GM21723 (cell line): Measurements from ENCODE around the gene HK2.
"Not testable (repeated sequence)": the region's sequence is repeated elsewhere in the genome, so short reads cannot be mapped to it uniquely, and the experiment has no call there.

Source experiments
- ATAC-seq: cut with Tn5 transposase; IDR thresholded peaks from one replicate; pipeline ENCODE4 v1.9.1; 2021; ENCODE audit warnings: mild to moderate bottlenecking, moderate library complexity; ENCODE audit not compliant: unreplicated experiment

The HK2 gene

DNA sequence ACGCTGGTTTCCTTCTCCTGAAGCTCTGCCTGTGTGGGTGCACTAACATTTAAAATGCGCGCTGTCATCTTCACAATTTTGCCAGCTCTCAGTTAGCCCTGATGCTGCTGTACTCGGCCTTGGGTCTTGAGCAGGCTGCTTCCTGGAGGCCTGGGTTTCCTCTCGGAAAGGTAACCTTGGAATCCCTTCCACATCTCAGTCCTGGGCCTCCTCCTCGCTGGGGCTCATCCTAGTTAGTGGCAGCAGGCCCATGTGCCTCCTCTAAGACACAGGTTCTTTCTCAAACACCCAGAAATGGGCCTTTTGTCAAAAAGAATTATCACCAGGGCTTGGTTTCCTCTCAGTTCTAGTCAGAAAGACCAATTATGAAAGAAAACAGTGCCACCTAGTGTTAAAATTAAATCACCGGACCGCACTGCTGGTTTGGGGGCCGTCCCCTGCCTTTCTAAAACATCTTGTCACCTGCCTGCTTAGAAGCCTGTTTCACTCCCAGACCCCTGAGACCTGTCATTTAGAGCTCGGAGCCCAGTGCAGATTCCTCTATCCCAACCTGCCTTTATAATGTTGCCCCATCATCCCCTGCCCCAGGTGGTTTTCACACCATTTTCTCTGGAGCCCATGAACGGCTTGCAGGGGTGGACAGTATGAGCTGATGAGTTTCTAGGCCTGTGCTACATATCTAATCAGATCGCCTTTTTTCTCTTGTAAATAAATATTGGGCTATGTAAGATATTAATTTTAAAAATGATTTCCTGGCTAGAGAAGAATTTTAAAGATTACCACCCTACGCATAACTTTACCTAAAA lies 42.4 kb downstream of the HK2 start:
- no peak for ATAC-seq

DNA sequence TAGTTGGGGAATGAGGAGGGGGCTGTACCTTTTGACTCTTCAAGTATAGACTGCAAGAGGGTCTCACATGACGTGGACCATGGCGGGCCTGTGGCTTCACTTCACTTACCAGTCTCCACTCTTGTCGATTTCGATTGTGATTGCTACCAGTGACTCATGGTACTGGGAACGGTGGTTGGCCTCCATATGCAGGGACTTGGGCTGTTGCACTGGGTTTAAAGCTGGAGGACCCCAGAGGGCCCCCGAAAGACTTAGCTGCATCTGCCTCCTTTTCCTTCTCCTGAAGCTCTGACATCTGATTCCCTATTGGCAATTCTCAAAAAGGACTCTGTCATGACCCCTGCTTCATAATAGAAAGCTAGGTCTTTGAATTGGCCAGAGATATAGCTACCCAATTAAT lies 43.4 kb downstream of the HK2 start:
- no peak for ATAC-seq

DNA sequence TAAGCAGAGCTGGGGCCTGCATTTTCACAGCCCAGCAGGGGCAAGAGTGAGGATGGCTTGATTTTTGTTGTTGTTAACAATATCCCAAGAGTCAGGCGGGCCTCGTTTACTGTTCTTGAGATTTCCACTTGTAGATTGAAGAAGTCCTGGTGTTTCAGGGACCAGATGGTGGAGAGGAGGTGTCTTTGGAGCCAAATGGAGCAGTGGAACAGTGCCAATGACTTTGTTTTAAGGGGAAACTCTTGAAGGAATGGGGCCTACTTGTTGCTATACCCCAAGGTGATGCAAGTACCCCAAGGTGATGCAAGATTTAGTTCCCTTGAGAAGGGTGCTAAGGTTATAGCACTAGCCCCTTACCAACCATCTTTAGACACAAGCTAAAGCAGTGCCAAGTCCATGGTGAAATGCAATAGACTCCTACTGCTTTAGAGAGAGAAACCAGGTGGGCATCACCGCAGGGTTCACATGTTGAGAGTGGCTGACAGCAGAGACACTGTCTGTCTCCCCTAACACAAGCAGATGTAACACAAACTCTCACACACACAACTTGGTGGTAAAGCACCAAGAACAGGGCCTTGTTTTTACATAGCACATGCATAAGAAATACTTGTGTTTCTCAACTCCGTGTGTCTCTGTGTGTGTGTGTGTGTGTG lies 44.0 kb downstream of the HK2 start:
- no peak for ATAC-seq

DNA sequence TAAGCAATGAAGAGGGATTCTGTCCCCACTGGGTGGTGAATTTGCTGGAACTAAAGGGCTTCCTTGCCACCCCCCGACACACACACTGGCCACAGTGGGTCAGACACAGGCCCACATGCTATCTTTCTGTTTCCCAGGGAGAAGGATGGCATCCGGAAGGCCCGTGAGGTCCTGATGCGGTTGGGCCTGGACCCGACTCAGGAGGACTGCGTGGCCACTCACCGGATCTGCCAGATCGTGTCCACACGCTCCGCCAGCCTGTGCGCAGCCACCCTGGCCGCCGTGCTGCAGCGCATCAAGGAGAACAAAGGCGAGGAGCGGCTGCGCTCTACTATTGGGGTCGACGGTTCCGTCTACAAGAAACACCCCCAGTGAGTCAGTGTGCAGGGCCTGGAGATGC lies 44.6 kb downstream of the HK2 start:
- ATAC-seq = no peak

DNA sequence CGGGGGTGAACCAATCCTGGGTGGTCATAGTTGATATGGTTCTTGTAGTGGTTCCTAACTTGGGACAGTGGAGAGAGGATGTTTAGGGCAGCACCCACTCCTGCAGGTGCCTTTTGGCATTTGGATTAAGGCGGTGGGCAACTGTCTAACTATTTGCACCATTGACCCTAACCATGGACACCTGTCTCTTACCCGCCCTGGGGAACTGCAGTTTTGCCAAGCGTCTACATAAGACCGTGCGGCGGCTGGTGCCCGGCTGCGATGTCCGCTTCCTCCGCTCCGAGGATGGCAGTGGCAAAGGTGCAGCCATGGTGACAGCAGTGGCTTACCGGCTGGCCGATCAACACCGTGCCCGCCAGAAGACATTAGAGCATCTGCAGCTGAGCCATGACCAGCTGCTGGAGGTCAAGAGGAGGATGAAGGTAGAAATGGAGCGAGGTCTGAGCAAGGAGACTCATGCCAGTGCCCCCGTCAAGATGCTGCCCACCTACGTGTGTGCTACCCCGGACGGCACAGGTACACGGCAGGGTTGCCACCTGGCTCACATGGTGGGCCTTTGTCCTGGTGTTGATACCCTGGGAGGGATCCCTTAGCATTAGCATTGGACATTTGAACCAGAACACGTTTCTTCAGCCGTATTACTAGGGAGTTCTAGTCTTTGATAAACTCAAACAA lies 46.3 kb downstream of the HK2 start:
- no peak for ATAC-seq

DNA sequence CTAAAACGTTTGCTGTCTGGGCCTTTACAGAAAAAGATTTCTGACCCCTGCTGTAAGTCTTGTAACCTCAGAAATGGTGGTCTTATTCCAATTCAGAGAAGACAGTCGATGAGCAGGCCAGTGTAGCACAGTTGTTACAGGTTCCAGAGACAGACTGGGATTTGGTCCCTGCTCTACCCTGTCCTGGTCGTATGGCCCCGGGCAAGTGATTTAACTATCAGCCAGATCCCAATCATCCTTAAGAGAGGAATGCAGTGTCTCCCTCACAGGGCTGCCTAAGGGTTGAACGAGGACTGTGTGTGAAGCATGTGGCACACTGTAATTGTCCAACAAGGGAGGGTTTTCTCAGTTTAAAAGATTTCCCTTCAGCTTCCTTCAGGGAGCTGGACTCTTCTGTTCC lies 47.2 kb downstream of the HK2 start:
- no peak for ATAC-seq

DNA sequence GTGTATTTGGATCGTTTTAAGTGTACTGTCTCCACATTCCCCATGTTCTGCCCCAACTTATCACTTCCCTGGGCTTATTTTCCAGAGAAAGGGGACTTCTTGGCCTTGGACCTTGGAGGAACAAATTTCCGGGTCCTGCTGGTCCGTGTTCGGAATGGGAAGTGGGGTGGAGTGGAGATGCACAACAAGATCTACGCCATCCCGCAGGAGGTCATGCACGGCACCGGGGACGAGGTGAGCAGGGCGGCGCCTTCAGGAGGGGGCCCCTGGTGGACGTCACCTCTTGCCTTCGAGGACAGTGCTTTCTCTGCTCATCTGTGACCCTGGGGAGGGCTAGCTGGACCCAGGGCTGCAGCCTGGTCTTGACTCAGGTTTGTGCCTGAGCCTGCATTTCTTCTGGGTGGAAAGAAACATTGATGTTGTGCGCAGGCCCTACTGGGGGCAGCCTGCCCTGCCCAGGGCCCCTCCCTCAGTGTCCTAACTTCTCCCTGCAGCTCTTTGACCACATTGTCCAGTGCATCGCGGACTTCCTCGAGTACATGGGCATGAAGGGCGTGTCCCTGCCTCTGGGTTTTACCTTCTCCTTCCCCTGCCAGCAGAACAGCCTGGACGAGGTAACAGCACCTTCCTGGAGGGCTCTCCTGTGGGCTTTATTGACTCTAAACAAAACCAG lies 47.8 kb downstream of the HK2 start:
- ATAC-seq = no peak

DNA sequence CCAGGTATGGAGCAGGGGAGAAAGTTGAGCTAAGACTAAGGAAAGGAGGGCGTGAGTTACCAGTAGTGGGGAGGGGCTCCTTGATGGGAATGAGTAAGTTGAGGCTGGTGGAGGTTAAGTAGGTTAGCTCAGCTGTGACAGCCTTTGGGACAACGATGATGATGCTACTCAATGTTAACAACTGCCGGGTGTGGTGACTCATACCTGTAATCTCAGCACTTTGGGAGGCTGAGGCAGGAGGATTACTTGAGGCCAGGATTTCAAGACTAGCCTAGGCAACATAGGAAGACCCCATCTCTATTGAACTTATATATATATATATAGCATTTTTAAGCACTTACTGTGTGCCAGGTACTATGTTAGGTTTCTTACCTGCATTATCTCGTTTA lies 48.4 kb downstream of the HK2 start:
- ATAC-seq = no peak

DNA sequence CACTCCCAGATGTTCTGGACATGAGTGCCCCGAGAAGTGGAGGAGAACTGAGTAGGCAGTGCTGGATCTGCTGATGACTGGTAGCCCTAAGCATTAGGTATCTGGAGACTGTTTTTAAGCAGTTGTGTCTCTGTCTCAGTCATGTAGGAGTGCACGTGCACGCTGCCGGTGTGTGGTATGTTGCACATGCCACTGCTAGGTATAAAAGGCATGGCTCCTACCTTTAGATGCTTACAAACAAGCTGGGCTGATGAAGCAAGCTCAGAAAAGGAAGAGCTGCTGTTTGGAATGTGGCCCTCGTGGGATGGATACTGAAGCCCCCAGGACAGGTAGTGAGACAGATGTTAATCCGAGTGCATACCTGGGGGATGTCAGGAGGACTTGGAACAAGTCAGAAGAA lies 49.1 kb downstream of the HK2 start:
- no peak for ATAC-seq

DNA sequence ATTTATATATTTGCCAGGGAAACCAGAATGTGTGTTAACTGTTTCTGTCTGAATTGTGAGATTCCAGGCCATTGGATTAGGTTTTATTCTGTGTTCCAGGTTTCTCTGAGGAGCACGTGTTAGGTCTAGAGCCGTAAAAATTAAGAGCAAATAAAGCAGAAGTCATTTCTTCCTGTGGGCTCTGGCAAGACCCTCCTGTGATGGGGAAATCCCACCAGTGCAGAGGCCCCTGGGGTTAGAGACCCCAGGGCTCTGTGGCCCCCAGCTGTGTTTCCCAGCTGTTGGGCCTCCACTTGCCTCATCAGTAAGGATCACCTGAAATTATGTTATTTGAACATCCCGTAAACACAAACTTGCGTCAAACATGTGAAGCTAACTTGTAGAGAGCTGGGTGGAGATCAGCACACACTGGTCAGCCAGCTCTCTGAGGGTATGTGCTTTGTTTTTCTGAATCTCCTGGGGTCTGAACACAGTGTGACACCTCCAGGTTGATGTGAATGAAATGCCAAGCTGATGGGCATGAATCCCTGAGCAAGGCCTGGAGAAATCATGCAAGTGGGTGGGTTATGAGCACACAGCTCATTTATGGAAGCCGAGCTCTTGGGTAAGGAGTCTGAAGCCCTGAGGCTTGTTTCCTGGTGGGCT lies 50.3 kb downstream of the HK2 start:
- ATAC-seq = no peak

DNA sequence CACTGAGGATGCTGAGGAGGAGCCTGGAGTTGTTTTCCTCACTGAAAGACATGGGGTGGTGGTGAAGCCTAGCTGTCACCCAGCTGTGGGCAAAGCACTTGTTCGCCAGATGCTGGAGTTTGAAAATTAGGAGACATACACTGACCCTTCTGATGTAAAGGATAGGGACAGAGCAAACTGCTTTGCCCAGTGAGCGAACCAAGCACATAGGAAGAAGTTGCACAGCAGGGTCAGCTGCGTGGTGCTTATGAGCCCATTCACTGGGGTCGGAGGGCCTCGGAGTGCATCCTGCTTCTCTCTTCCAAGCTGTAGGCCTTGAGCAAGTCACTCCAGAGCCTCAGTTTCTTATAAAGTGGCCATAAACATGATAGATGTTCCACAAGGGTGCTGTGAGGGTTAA lies 50.9 kb downstream of the HK2 start:
- ATAC-seq = no peak

DNA sequence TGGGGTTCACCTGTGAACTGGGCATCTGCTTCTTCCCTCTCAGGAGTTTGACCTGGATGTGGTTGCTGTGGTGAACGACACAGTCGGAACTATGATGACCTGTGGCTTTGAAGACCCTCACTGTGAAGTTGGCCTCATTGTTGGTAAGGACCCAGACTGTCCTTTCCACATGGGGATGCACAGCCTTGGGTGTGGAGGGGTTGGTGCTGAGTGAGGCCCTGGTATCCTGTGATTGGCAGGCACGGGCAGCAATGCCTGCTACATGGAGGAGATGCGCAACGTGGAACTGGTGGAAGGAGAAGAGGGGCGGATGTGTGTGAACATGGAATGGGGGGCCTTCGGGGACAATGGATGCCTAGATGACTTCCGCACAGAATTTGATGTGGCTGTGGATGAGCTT lies 52.3 kb downstream of the HK2 start:
- ATAC-seq = no peak

DNA sequence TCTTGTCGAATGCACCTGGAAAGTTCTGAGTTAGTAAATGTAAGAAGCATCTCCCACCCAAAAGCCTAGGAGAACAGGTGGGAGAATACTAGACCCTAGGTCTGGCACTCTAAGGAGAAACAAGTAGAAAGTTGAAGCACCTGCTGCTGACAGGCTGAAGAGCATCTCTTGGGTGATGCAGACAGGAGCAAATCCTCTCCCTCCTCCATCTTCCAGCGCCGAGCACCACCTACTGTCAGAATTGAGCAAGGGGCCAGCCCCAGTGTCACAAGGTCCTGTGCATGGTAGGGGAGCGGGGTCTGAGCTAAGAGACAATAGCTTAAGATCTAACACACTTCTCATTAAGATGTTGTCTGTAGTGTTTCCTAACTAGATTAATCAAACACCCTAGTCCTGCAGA lies 52.9 kb downstream of the HK2 start:
- no peak for ATAC-seq

DNA sequence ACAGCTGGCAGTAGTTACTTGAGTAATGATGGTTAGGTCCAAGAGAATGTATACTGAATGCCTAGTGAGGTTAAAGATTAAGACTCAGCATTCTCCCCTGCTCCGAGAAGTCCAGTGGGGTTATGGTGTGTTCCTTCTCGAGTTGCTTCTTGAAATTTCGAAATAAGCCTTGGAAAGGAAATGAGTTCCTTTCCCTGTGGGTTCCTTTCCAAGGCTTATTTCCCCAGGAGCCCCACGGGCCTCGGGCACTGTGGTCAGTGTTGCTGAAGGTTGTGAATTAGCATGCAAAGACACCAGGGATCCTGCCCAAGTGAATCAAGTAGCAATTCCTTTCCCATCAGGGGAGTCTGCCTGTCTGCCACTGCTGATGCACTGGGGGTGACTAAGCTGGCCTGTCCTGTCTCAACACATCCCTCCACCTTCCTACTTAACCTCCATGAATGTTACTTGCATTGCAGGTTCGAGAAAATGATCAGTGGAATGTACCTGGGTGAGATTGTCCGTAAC lies 53.6 kb downstream of the HK2 start:
- no peak for ATAC-seq

DNA sequence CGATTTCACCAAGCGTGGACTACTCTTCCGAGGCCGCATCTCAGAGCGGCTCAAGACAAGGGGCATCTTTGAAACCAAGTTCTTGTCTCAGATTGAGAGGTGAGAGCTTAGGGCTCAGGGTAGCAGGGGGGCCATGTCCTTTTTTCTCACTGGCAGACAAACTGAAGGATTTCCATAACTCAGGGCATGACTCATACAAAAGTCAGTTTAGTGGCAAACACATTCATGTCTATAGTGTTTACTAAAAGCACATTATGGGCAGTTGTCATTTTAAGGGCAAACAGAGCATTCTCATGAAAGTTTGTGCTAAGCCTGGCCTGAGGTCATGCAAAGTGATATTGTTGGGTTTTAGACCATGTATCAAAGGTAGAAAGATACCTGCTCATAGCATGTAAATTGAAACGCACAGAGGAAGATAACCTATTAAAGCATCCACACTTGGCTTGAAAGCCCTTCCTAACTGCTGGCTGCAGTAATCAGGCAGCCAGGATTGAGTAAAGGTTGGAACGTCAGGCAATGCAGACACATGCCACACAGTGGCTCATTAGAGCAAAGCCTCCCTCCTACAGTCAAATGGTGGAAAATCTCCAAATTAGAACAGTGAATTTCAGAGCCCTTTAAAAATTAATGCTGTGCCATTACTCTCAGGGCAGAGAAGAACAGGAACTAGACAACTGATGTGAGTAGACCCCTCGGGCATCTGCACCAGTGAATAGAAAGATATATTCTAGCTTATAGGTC lies 54.2 kb downstream of the HK2 start:
- ATAC-seq = no peak

DNA sequence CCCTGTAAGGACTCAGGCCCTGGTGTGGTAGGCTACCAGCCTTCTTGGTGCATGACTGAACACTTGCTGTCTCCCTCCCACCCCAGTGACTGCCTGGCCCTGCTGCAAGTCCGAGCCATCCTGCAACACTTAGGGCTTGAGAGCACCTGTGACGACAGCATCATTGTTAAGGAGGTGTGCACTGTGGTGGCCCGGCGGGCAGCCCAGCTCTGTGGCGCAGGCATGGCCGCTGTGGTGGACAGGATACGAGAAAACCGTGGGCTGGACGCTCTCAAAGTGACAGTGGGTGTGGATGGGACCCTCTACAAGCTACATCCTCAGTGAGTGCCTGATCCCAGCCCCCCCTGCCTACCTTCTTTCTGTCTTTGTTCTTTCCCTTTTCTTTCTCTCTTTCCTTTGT lies 55.2 kb downstream of the HK2 start:
- no peak for ATAC-seq

DNA sequence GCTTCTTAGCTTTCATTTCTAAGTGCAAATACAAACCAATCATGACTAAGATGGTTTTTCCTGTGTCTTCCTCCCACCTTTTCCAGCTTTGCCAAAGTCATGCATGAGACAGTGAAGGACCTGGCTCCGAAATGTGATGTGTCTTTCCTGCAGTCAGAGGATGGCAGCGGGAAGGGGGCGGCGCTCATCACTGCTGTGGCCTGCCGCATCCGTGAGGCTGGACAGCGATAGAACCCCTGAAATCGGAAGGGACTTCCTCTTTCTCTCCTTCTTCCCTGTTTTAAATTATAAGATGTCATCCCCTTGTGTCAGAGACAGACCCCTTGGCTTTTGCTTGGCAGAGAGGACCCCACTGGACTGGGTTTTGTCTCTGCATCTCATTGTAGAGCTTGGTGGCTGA lies 56.8 kb downstream of the HK2 start:
- ATAC-seq = no peak

DNA sequence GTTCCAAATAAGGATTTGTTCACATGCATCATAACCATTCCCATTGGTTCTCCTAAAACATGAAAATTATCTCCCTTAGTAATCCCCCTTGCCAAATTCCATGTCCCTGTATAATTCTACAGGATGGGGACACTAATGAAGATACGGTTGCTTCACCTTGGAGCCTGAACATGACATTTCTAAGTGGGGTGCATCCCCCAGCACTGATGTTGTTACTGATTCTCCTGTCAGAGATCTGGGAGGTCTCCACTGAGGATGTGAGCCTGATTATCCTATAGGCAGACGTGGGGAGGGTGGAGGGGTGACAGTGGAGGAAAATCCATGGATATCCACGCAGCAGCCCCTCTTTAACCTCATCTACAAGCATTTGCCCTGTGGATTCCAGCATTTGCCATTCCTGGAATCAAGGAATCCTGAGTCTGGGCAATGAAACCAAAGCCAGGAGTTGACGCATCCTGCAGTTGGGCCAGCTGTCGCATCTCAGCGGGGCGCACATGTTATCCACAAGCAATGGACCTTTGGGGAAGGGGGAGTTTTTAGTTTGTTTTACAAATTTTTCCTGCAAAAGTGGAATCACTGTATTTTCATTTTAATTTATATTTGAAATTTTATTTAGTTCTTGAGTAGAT lies 57.3 kb downstream of the HK2 start:
- ATAC-seq = no peak

DNA sequence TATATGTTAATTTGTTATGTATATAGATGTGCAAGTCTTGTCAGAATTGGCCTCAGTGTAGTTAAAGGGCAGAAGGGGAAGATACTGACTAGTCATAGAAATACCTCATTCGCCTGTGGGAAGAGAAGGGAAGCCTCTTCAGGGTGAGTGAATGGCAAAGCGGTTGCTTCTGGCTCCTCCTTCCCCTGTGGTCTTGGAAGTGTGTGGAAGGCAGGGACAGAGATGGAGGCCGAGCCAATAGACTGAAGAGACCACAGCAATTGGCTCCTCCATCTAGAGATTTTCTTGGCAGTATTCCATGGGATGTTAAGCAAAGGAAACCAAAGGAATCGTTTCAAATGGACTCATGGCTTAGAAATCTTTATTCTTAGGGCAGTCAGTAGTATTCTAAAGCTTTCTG lies 57.9 kb downstream of the HK2 start:
- not testable (repeated sequence) for ATAC-seq

DNA sequence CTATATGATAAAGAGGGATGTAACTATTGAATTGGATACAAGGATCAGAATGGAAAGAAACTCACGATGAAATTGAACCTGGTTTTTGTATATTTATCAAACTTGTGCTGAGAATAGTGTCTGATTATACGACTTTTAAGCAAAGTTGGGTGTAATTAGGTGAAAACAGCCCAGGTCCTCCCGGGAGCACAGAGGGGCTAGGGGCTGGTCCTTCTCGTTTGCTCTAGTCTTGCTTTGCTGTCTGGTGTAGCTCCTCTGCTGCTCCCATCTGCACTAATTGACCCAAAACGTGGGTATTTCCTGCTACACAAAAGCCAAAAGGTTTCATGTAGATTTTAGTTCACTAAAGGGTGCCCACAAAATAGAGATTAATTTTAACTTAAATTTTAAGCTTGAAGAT lies 58.7 kb downstream of the HK2 start:
- ATAC-seq = no peak
